IMR-90 (cell line): ENCODE data around the gene PDGFC. TPM values are rescaled to one million over a fixed set of nuclear protein-coding genes. Genes with fewer than 3 reads are reported as not detected.

Source experiments
- ATAC-seq: fragments of 200-7000 bp; cut with Tn5 transposase; 2 replicates; pipeline ENCODE4 v1.9.1; 2020; ENCODE audit warnings: low read depth, mild to moderate bottlenecking, moderate library complexity
- BruUV-seq: library from RNA; stranded (reverse); fragments of 400-500 nt; replicated peaks from 2 replicates; lab custom pipeline; 2021; lab: Mats Ljungman, UMichigan
- CTCF ChIA-PET: fragments of 300-600 bp; formaldehyde crosslinking; extraction: SDS; loops from one replicate; lab custom pipeline; 2021; ENCODE audit warnings: antibody characterized with exemption; lab: Yijun Ruan, JAX
- POLR2A ChIA-PET: fragments of 300-600 bp; sonication (Branson Sonifier 250); formaldehyde crosslinking; loops from one replicate; lab custom pipeline; 2022; ENCODE audit warnings: antibody characterized with exemption; ENCODE audit not compliant: unreplicated experiment; lab: Charles Lee
- DNase-seq: peaks from one replicate; pipeline ENCODE4 v3.0.0; 2013
- H2AFZ ChIP-seq: replicated peaks from 2 replicates; pipeline ENCODE3; 2013; ENCODE audit warnings: low read length, mild to moderate bottlenecking; ENCODE audit not compliant: poor library complexity
- H2AK5ac ChIP-seq: 2 replicates; pipeline ENCODE4 v1.6.1; 2013; ENCODE audit warnings: low read depth, low read length, inconsistent platforms
- H2AK9ac ChIP-seq: replicated peaks from 2 replicates; pipeline ENCODE3; 2013; ENCODE audit warnings: mild to moderate bottlenecking, low read depth, low read length, moderate library complexity; ENCODE audit not compliant: poor library complexity
- H2BK120ac ChIP-seq: 2 replicates; pipeline ENCODE4 v1.6.1; 2013; ENCODE audit warnings: low read depth, low read length, inconsistent platforms
- H2BK15ac ChIP-seq: 3 replicates; pipeline ENCODE4 v1.6.1; 2013; ENCODE audit warnings: low read depth, low read length, inconsistent platforms
- H2BK20ac ChIP-seq: 2 replicates; pipeline ENCODE4 v1.6.1; 2013; ENCODE audit warnings: low read depth, mild to moderate bottlenecking, inconsistent platforms, low read length, moderate library complexity
- H2BK5ac ChIP-seq: 2 replicates; pipeline ENCODE4 v1.6.1; 2013; ENCODE audit warnings: mild to moderate bottlenecking, low read depth, low read length, inconsistent platforms; ENCODE audit not compliant: poor library complexity, severe bottlenecking
- H3K14ac ChIP-seq: replicated peaks from 2 replicates; pipeline ENCODE4 v1.6.1; 2013; ENCODE audit warnings: low read depth, low read length, inconsistent platforms
- H3K18ac ChIP-seq: 2 replicates; pipeline ENCODE4 v1.6.1; 2013; ENCODE audit warnings: low read depth, low read length, control low read depth
- H3K23ac ChIP-seq: 2 replicates; pipeline ENCODE4 v1.6.1; 2013; ENCODE audit warnings: low read depth, low read length, inconsistent platforms
- H3K27ac ChIP-seq: 2 replicates; pipeline ENCODE4 v1.5.1; 2013; ENCODE audit warnings: mild to moderate bottlenecking, control low read depth, low read length; ENCODE audit not compliant: insufficient read depth
- H3K27me3 ChIP-seq: 2 replicates; pipeline ENCODE4 v1.6.1; 2013; ENCODE audit warnings: low read length; ENCODE audit not compliant: control insufficient read depth, insufficient read depth
- H3K36me3 ChIP-seq: 2 replicates; pipeline ENCODE4 v1.6.1; 2013; ENCODE audit warnings: low read length, mixed read lengths; ENCODE audit not compliant: control insufficient read depth, insufficient read depth
- H3K4ac ChIP-seq: 2 replicates; pipeline ENCODE4 v1.6.1; 2013; ENCODE audit warnings: low read depth, low read length, inconsistent platforms
- H3K4me1 ChIP-seq: 2 replicates; pipeline ENCODE4 v1.6.1; 2013; ENCODE audit warnings: low read length, mixed read lengths; ENCODE audit not compliant: control insufficient read depth, insufficient read depth
- H3K4me2 ChIP-seq: 2 replicates; pipeline ENCODE4 v1.6.1; 2013; ENCODE audit warnings: low read depth, mild to moderate bottlenecking, control low read depth, low read length, moderate library complexity
- H3K4me3 ChIP-seq: 2 replicates; pipeline ENCODE4 v1.5.1; 2013; ENCODE audit warnings: low read depth, mild to moderate bottlenecking, control low read depth, low read length, moderate library complexity; ENCODE audit not compliant: insufficient read depth
- H3K56ac ChIP-seq: 2 replicates; pipeline ENCODE4 v1.6.1; 2013; ENCODE audit warnings: low read length, inconsistent platforms; ENCODE audit not compliant: insufficient read depth; ENCODE audit errors: extremely low read depth
- H3K79me1 ChIP-seq, 2 experiments: 2 replicates each; pipeline ENCODE4 v1.6.1; 2013; ENCODE audit warnings: low read length in 2 of 2, inconsistent platforms in 1 of 2, low read depth in 1 of 2
- H3K9ac ChIP-seq: 2 replicates; pipeline ENCODE4 v1.6.1; 2013; ENCODE audit warnings: low read depth, low read length, control low read depth
- H3K9me1 ChIP-seq: 2 replicates; pipeline ENCODE4 v1.6.1; 2013; ENCODE audit warnings: low read length, inconsistent platforms; ENCODE audit not compliant: insufficient read depth
- H3K9me3 ChIP-seq: 2 replicates; pipeline ENCODE4 v1.6.1; 2013; ENCODE audit warnings: low read length; ENCODE audit not compliant: control insufficient read depth, insufficient read depth
- H4K20me1 ChIP-seq: 2 replicates; pipeline ENCODE4 v1.6.1; 2013; ENCODE audit warnings: low read length, inconsistent platforms; ENCODE audit not compliant: insufficient read depth
- H4K5ac ChIP-seq: 2 replicates; pipeline ENCODE4 v1.6.1; 2013; ENCODE audit warnings: mild to moderate bottlenecking, low read depth, low read length, control low read depth
- H4K8ac ChIP-seq, 2 experiments: 2 replicates each; pipeline ENCODE4 v1.6.1; 2013; ENCODE audit warnings: low read depth in 2 of 2, low read length in 2 of 2, control low read depth in 1 of 2, inconsistent platforms in 1 of 2
- H4K91ac ChIP-seq: 2 replicates; pipeline ENCODE4 v1.6.1; 2013; ENCODE audit warnings: low read depth, low read length, inconsistent platforms; ENCODE audit not compliant: insufficient read depth
- BHLHE40 ChIP-seq: fragments of 150-350 bp; IDR thresholded peaks from 2 replicates; pipeline ENCODE4 v1.6.1; 2016; ENCODE audit warnings: mild to moderate bottlenecking, low read depth, low read length
- CEBPB ChIP-seq: IDR thresholded peaks from 2 replicates; pipeline ENCODE4 v1.6.1; 2012; ENCODE audit warnings: low read depth, low read length, improper control_type of control experiment
- CHD1 ChIP-seq: IDR thresholded peaks from 2 replicates; pipeline ENCODE4 v1.6.1; 2012; ENCODE audit warnings: low read depth, low read length, improper control_type of control experiment
- FOS ChIP-seq: fragments of 150-350 bp; IDR thresholded peaks from 2 replicates; pipeline ENCODE4 v1.6.1; 2016; ENCODE audit warnings: low read depth, low read length
- MAFK ChIP-seq: IDR thresholded peaks from 2 replicates; pipeline ENCODE4 v1.6.1; 2012; ENCODE audit warnings: low read depth, low read length, improper control_type of control experiment
- RAD21 ChIP-seq: IDR thresholded peaks from 2 replicates; pipeline ENCODE4 v1.6.1; 2012; ENCODE audit warnings: low read length, improper control_type of control experiment
- WGBS, 2 experiments: methylation state at CpG; one replicate each; pipeline versions ENCODE4 v1.1.5 to v1.1.7; 2013; ENCODE audit warnings: missing lambda C conversion rate in 2 of 2; ENCODE audit not compliant: insufficient read length in 1 of 2; ENCODE audit errors: extremely low coverage in 2 of 2; 5-methylcytosine and 5-hydroxymethylcytosine counted together
- dilution Hi-C: fragments of 300-500 bp; cut with HindIII; formaldehyde crosslinking; loops from one replicate; pipeline ENCODE4 v1.14.3; 2018; ENCODE audit warnings: low sequenced_read_pairs; ENCODE audit not compliant: unreplicated experiment
- in situ Hi-C: fragments of 300-500 bp; cut with MboI; formaldehyde crosslinking; loops from 3 replicates; pipeline ENCODE4 v1.14.3; 2019; ENCODE audit warnings: low sequenced_read_pairs, inconsistent platforms, mixed read lengths
- intact Hi-C: fragments of 100-400 bp; cut with micrococcal nuclease; formaldehyde crosslinking; loops from 2 replicates; pipeline ENCODE4 v1.10.0; 2022
- polyA plus RNA-seq, 3 experiments: library from polyadenylated mRNA; depleted of rRNA; stranded (reverse); fragments of >200 nt; gene quantifications; 2 replicates each; pipeline ENCODE4 v1.2.3, GENCODE V29; 2012; ENCODE audit warnings: low replicate concordance in 1 of 3
- total RNA-seq: library from RNA; depleted of rRNA; stranded (reverse); fragments of >200 nt; gene quantifications from 2 replicates; pipeline ENCODE4 v1.2.3, GENCODE V29; 2012
- TF ChIP-seq, protein P1 (sequence below): fragments of 150-350 bp; IDR thresholded peaks from 2 replicates; pipeline ENCODE4 v1.6.1; 2017; ENCODE audit warnings: mild to moderate bottlenecking, antibody characterized with exemption, low read length, low read depth

The PDGFC gene
- total and polyA plus RNA-seq, 2 of the 4 experiments (the other 2 are of a cell fraction), result 19.8 to 90.7 TPM

DNA sequence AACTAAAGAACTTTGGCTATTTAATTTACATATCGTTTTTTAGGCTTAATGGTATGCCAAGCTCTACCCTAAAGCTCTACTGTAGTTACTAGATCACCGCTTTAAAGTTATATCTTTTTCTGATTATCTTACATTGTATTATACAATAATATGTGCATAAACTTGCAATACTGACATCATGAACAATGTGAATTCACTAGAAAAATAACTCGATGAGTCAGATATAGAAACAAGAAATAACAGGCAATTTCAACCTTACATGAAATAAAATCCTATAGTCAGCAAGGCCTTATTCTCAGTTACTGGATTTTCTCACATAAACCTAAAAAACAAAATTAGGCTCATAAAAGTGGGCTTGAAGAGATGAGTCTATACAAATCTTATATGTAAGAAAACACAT lies 32.5 kb downstream of the PDGFC start:
- BruUV-seq, result no TSS peak
- no peak overlapping the region for H2AK9ac ChIP-seq
- no peak overlapping the region for H3K14ac ChIP-seq
- no CpG with 5 or more reads among the region's 3 CpGs for WGBS, 2 experiments
- no peak overlapping the region for H4K5ac ChIP-seq
- H3K9me1 ChIP-seq, result 0 out of 2 replicates have a peak, but pooled peaks cover 2% of the 10 kb centered on the region
- peak overlapping the region; percentile 38 for H2BK5ac ChIP-seq
- H3K56ac ChIP-seq, result no peak overlapping the region
- H3K18ac ChIP-seq, result no peak overlapping the region
- H3K4me2 ChIP-seq, result no peak overlapping the region
- H3K9ac ChIP-seq, result no peak overlapping the region
- H3K9me3 ChIP-seq, result no peaks in the 10 kb centered on the region
- H2BK20ac ChIP-seq, result no peak overlapping the region
- peaks cover 12% of the 10 kb centered on the region for H3K4me1 ChIP-seq
- no peak overlapping the region for H2AFZ ChIP-seq
- H2BK120ac ChIP-seq, result no peak overlapping the region
- H3K27me3 ChIP-seq, result no peaks in the 10 kb centered on the region
- H3K36me3 ChIP-seq, result no peaks in the 10 kb centered on the region
- ATAC-seq, result no peak
- H4K8ac ChIP-seq, result no peak overlapping the region; a peak in 1 of 4 replicates
- H4K91ac ChIP-seq, result no peak overlapping the region
- CTCF ChIA-PET, result interaction anchor here (0.6 kb wide), 1 partner anchor 238 kb away, joined by 3 read pairs; no protein-coding TSS in a partner anchor
- DNase-seq, result peak; percentile 39
- in situ Hi-C loops, result no loop called here
- POLR2A ChIA-PET, result no interaction called here
- no peak overlapping the region for H3K27ac ChIP-seq
- dilution Hi-C loops, result no loop called here
- H3K4me3 ChIP-seq, result no peak overlapping the region
- H2BK15ac ChIP-seq, result no peak overlapping the region
- H3K4ac ChIP-seq, result no peak overlapping the region
- TF ChIP-seq FOS (0 out of 2 replicates have a peak, but pooled peaks have one; percentile 14), CHD1 (no peak), BHLHE40 (no peak), CEBPB (no peak), MAFK (peak; percentile 31; the same call in 1 of the 2 replicates), RAD21 (no peak)
- TF ChIP-seq, protein P1, sequence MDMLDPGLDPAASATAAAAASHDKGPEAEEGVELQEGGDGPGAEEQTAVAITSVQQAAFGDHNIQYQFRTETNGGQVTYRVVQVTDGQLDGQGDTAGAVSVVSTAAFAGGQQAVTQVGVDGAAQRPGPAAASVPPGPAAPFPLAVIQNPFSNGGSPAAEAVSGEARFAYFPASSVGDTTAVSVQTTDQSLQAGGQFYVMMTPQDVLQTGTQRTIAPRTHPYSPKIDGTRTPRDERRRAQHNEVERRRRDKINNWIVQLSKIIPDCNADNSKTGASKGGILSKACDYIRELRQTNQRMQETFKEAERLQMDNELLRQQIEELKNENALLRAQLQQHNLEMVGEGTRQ, result no peak
- intact Hi-C loops, result no loop called here
- no peak overlapping the region for H2AK5ac ChIP-seq
- no peak overlapping the region for H3K23ac ChIP-seq
- H4K20me1 ChIP-seq, result 0 out of 2 replicates have a peak, but pooled peaks cover under 1% of the 10 kb centered on the region
- H3K79me1 ChIP-seq, result peaks cover 25 to 52% of the 10 kb centered on the region in 2 experiments
